GM20000 (cell line): Measurements from ENCODE around the gene SPTBN4.
"Not testable (repeated sequence)": the region's sequence is repeated elsewhere in the genome, so short reads cannot be mapped to it uniquely, and the experiment has no call there.

Source experiments
- DNase-seq: peaks from one replicate; pipeline ENCODE4 v3.0.0; 2012; ENCODE audit warnings: low spot score
- TF ChIP-seq, protein P1 (sequence below): IDR thresholded peaks from 2 replicates; pipeline ENCODE4 v1.5.1; 2012; ENCODE audit warnings: mild to moderate bottlenecking, control low read depth; ENCODE audit errors: extremely low read depth, missing control alignments

Gene SPTBN4

DNA sequence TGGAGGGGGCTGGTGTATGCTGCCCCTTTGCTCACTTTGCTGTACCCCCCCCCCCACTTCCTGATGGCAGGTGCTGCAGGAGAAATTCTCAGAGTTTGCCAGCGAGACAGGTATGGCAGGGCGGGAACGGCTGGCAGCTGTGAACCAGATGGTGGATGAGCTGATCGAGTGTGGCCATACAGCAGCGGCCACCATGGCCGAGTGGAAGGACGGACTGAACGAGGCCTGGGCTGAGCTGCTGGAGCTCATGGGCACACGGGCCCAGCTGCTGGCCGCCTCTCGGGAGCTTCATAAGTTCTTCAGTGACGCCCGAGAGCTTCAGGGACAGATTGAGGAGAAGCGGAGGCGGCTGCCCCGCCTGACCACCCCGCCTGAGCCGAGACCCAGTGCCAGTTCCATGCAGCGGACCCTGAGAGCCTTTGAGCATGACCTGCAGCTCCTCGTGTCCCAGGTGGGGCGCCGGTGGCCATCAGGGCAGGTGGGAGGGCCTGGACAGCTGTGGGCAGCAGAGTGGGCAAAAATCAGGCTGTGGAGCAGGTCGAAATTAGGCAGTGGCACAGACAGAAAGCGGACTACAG lies 90.2 kb downstream of the SPTBN4 start:
- DNase-seq: no peak
- TF ChIP-seq, protein P1, sequence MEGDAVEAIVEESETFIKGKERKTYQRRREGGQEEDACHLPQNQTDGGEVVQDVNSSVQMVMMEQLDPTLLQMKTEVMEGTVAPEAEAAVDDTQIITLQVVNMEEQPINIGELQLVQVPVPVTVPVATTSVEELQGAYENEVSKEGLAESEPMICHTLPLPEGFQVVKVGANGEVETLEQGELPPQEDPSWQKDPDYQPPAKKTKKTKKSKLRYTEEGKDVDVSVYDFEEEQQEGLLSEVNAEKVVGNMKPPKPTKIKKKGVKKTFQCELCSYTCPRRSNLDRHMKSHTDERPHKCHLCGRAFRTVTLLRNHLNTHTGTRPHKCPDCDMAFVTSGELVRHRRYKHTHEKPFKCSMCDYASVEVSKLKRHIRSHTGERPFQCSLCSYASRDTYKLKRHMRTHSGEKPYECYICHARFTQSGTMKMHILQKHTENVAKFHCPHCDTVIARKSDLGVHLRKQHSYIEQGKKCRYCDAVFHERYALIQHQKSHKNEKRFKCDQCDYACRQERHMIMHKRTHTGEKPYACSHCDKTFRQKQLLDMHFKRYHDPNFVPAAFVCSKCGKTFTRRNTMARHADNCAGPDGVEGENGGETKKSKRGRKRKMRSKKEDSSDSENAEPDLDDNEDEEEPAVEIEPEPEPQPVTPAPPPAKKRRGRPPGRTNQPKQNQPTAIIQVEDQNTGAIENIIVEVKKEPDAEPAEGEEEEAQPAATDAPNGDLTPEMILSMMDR: no peak

DNA sequence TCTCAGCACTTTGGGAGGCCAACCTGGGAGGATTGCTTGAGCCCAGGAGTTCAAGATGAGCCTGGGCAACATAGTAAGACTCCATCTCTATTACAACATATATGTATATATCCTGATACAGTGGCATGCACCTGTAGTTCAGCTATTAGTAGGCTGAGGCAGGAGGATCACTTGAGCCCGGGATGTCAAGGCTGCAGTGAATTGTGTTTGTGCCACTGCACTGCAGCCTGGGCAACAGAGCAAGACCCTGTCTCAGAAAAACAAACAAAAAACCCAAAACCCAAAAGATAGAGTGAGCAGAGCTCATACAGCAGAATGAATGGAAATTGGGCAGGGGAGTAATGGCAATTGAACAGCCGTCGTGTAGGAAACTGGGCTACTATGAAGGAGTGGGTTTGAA lies 92.6 kb downstream of the SPTBN4 start:
- DNase-seq: no peak
- TF ChIP-seq, protein P1: no peak

DNA sequence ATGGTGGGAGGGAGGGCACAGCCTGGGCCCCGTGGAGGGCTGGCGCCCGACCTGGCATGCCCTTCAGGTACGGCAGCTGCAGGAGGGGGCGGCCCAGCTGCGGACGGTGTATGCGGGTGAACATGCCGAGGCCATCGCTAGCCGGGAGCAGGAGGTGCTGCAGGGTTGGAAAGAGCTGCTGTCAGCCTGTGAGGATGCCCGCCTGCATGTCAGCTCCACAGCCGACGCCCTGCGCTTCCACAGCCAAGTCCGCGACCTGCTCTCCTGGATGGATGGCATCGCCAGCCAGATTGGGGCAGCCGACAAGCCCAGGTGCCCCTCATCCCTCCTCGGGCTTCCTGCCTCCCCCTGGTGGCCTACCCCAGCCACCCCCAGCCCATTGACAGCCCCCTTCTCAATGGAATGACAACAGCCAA lies 93.3 kb downstream of the SPTBN4 start:
- no peak for DNase-seq
- TF ChIP-seq, protein P1: no peak

GRCh38 chr19:40561947-40562346 lies 95.1 kb downstream of the SPTBN4 start:
- no peak for DNase-seq
- TF ChIP-seq, protein P1: no peak

GRCh38 chr19:40564535-40564934 lies 97.7 kb downstream of the SPTBN4 start:
- DNase-seq: not testable (repeated sequence)

GRCh38 chr19:40565355-40565754 lies 98.6 kb downstream of the SPTBN4 start:
- TF ChIP-seq, protein P1: no peak
- no peak for DNase-seq

DNA sequence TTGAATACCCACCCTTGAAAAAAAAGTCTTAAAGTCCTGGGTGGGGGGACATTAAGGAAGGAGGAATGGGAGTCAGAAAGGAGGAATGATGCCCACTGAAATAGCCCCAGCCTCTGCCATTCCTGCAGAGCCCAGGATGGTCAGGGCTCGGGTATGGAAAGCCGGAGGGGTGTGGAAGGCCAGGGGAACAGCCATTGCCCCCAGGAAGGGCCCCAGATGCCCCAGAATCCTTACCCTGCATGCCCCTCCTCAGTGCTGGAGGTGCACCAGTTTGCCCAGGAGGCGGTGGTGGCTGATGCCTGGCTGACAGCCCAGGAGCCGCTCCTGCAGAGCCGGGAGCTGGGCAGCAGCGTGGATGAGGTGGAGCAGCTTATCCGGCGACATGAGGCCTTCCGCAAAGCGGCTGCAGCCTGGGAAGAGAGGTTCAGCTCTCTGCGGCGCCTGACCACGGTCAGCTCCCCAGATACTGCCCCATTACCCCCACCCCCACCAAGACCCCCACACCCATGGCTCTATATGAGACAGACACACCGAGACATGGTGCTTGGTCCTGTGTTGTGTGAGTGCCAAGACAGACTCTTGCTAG lies 99.2 kb downstream of the SPTBN4 start:
- DNase-seq: no peak

More for the DNA sequence above, 99.2 kb downstream of the SPTBN4 start:
- TF ChIP-seq, protein P1: no peak
